HEK293 (cell line): ENCODE data around the gene ASB10.

Experiments used
- CTCF ChIA-PET: fragments of 350-600 bp; formaldehyde crosslinking; extraction: SDS; loops from one replicate; lab custom pipeline; 2021; ENCODE audit warnings: antibody characterized with exemption; lab: Yijun Ruan, JAX
- POLR2A ChIA-PET: fragments of 300-600 bp; formaldehyde crosslinking; extraction: SDS; loops from one replicate; lab custom pipeline; 2020; ENCODE audit warnings: antibody characterized with exemption, inconsistent platforms; lab: Yijun Ruan, JAX
- H3K27ac ChIP-seq: fragments of 200-500 bp; sonication (Bioruptor generic); 2 replicates; pipeline ENCODE4 v1.5.1; 2014; ENCODE audit warnings: low read depth, low read length, control low read depth, inconsistent platforms; ENCODE audit errors: extremely low read depth
- H3K36me3 ChIP-seq, 2 experiments: fragments of 200-500 bp in 1 of 2; sonication (Bioruptor generic) in 1 of 2; 1 replicate in 1 of 2; 2 replicates in 1 of 2; pipeline ENCODE4 v1.5.1; 2014 to 2017; ENCODE audit warnings: inconsistent platforms in 2 of 2, low read length in 2 of 2; ENCODE audit not compliant: control insufficient read depth in 2 of 2, insufficient read depth in 1 of 2
- H3K4me1 ChIP-seq: fragments of 200-500 bp; sonication (Bioruptor generic); 2 replicates; pipeline ENCODE4 v1.5.1; 2014; ENCODE audit warnings: mild to moderate bottlenecking, low read length, inconsistent platforms; ENCODE audit not compliant: control insufficient read depth, insufficient read depth
- H3K4me3 ChIP-seq: 2 replicates; pipeline ENCODE4 v1.5.1; 2011; ENCODE audit warnings: low read depth, mild to moderate bottlenecking, control low read depth, low read length, moderate library complexity
- H3K9me3 ChIP-seq: fragments of 200-500 bp; sonication (Bioruptor generic); 2 replicates; pipeline ENCODE4 v1.5.1; 2014; ENCODE audit warnings: low read depth, low read length, inconsistent platforms; ENCODE audit not compliant: control insufficient read depth, insufficient read depth
- FEZF1 ChIP-seq: fragments of 450-650 bp; formaldehyde crosslinking; IDR thresholded peaks from 2 replicates; pipeline ENCODE4 v1.5.1; 2016; ENCODE audit warnings: missing biosample characterization, missing genetic modification characterization
- HOXD13 ChIP-seq: sonication (generic); formaldehyde crosslinking; IDR thresholded peaks from 2 replicates; pipeline ENCODE4 v1.8.0; 2022; ENCODE audit warnings: missing genetic modification reagents, borderline replicate concordance
- SETDB1 ChIP-seq: IDR thresholded peaks from one replicate; pipeline ENCODE4 v1.6.1; 2017; ENCODE audit warnings: mild to moderate bottlenecking, low read length, moderate library complexity, mixed read lengths; ENCODE audit not compliant: insufficient read length
- SP7 ChIP-seq: fragments of 450-650 bp; formaldehyde crosslinking; IDR thresholded peaks from 2 replicates; pipeline ENCODE4 v1.5.1; 2016; ENCODE audit warnings: missing biosample characterization, missing genetic modification characterization
- ZBTB1 ChIP-seq: fragments of 450-650 bp; formaldehyde crosslinking; IDR thresholded peaks from 2 replicates; pipeline ENCODE4 v1.5.1; 2016; ENCODE audit warnings: missing biosample characterization, missing genetic modification characterization
- ZBTB17 ChIP-seq: fragments of 450-650 bp; formaldehyde crosslinking; IDR thresholded peaks from 2 replicates; pipeline ENCODE4 v1.5.1; 2016; ENCODE audit warnings: missing biosample characterization, missing genetic modification characterization
- ZNF146 ChIP-seq: fragments of 450-650 bp; formaldehyde crosslinking; IDR thresholded peaks from 2 replicates; pipeline ENCODE4 v1.5.1; 2016; ENCODE audit warnings: missing biosample characterization, missing genetic modification characterization
- ZNF19 ChIP-seq: fragments of 450-650 bp; formaldehyde crosslinking; IDR thresholded peaks from 2 replicates; pipeline ENCODE4; 2016; ENCODE audit warnings: missing biosample characterization, missing genetic modification characterization, low read depth
- ZNF211 ChIP-seq: fragments of 450-650 bp; formaldehyde crosslinking; IDR thresholded peaks from 2 replicates; pipeline ENCODE4 v1.5.1; 2016; ENCODE audit warnings: low read depth, missing biosample characterization, missing genetic modification characterization
- ZNF248 ChIP-seq: fragments of 450-650 bp; formaldehyde crosslinking; IDR thresholded peaks from 2 replicates; pipeline ENCODE4 v1.5.1; 2017; ENCODE audit warnings: missing biosample characterization, missing genetic modification characterization
- ZNF292 ChIP-seq: fragments of 450-650 bp; formaldehyde crosslinking; IDR thresholded peaks from 2 replicates; pipeline ENCODE4 v1.5.1; 2016; ENCODE audit warnings: low read depth, missing biosample characterization, missing genetic modification characterization, borderline replicate concordance
- ZNF416 ChIP-seq: fragments of 450-650 bp; formaldehyde crosslinking; IDR thresholded peaks from 2 replicates; pipeline ENCODE4 v1.5.1; 2016; ENCODE audit warnings: missing biosample characterization, missing genetic modification characterization
- ZNF48 ChIP-seq: fragments of 450-650 bp; formaldehyde crosslinking; IDR thresholded peaks from 2 replicates; pipeline ENCODE4 v1.5.1; 2016; ENCODE audit warnings: missing biosample characterization, missing genetic modification characterization
- ZNF521 ChIP-seq: fragments of 450-650 bp; formaldehyde crosslinking; IDR thresholded peaks from 2 replicates; pipeline ENCODE4 v1.5.1; 2017; ENCODE audit warnings: missing biosample characterization, mild to moderate bottlenecking, missing genetic modification characterization
- ZNF610 ChIP-seq: fragments of 450-650 bp; formaldehyde crosslinking; IDR thresholded peaks from 2 replicates; pipeline ENCODE4 v1.5.1; 2016; ENCODE audit warnings: missing biosample characterization, missing genetic modification characterization, borderline replicate concordance
- ZNF624 ChIP-seq: fragments of 450-650 bp; formaldehyde crosslinking; IDR thresholded peaks from 2 replicates; pipeline ENCODE4 v1.5.1; 2017; ENCODE audit warnings: missing biosample characterization, missing genetic modification characterization
- ZNF626 ChIP-seq: fragments of 450-650 bp; sonication (Bioruptor Pico); formaldehyde crosslinking; IDR thresholded peaks from 2 replicates; pipeline ENCODE4 v1.5.1; 2018; ENCODE audit warnings: missing biosample characterization, missing genetic modification characterization, inconsistent platforms
- ZNF660 ChIP-seq: fragments of 450-650 bp; IDR thresholded peaks from 2 replicates; pipeline ENCODE4 v1.5.1; 2018; ENCODE audit warnings: missing biosample characterization, mild to moderate bottlenecking, missing genetic modification characterization
- TF ChIP-seq, protein P1 (sequence below): fragments of 450-650 bp; formaldehyde crosslinking; IDR thresholded peaks from 2 replicates; pipeline ENCODE4 v1.5.1; 2016; ENCODE audit warnings: missing biosample characterization, missing genetic modification characterization
- TF ChIP-seq, protein P2 (sequence below): fragments of 450-650 bp; formaldehyde crosslinking; IDR thresholded peaks from 2 replicates; pipeline ENCODE4 v1.5.1; 2016; ENCODE audit warnings: missing biosample characterization, missing genetic modification characterization
- TF ChIP-seq, protein P3 (sequence below): fragments of 450-650 bp; formaldehyde crosslinking; IDR thresholded peaks from 2 replicates; pipeline ENCODE4 v1.5.1; 2017; ENCODE audit warnings: missing biosample characterization, missing genetic modification characterization
- TF ChIP-seq, protein P4 (sequence below): fragments of 450-650 bp; formaldehyde crosslinking; IDR thresholded peaks from 2 replicates; pipeline ENCODE4 v1.5.1; 2017; ENCODE audit warnings: missing biosample characterization, missing genetic modification characterization
- TF ChIP-seq, protein P5 (sequence below): fragments of 450-650 bp; formaldehyde crosslinking; IDR thresholded peaks from 2 replicates; pipeline ENCODE4 v1.5.0; 2017; ENCODE audit warnings: missing biosample characterization, missing genetic modification characterization, borderline replicate concordance

Gene ASB10

DNA sequence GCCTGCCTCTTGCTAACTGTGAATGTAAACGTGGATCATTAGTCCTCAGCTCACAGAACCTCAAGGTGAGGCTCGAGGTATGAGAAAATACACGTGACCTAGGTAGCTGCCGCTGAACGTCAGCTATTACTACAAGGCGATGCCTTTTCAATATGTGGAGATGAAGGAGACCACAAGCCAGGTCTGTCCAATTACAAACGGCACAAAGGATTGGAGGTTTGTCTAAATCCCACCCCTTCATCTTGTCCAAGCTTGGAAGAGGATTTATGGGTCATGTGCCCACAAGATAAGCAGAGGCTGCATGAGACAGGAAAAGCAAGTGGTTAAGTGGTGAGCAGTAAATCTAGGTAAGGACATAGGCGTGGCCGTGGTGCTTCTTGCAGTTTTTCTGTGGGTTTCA, 19.9 kb upstream of the ASB10 start (continued):
- TF ChIP-seq ZBTB1 (tag by site-specific recombination) (no peak), HOXD13 (no peak), ZNF624 (tag by site-specific recombination) (no peak)
- TF ChIP-seq, protein P1, sequence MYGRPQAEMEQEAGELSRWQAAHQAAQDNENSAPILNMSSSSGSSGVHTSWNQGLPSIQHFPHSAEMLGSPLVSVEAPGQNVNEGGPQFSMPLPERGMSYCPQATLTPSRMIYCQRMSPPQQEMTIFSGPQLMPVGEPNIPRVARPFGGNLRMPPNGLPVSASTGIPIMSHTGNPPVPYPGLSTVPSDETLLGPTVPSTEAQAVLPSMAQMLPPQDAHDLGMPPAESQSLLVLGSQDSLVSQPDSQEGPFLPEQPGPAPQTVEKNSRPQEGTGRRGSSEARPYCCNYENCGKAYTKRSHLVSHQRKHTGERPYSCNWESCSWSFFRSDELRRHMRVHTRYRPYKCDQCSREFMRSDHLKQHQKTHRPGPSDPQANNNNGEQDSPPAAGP (tag by site-specific recombination): no peak
- TF ChIP-seq, protein P2, sequence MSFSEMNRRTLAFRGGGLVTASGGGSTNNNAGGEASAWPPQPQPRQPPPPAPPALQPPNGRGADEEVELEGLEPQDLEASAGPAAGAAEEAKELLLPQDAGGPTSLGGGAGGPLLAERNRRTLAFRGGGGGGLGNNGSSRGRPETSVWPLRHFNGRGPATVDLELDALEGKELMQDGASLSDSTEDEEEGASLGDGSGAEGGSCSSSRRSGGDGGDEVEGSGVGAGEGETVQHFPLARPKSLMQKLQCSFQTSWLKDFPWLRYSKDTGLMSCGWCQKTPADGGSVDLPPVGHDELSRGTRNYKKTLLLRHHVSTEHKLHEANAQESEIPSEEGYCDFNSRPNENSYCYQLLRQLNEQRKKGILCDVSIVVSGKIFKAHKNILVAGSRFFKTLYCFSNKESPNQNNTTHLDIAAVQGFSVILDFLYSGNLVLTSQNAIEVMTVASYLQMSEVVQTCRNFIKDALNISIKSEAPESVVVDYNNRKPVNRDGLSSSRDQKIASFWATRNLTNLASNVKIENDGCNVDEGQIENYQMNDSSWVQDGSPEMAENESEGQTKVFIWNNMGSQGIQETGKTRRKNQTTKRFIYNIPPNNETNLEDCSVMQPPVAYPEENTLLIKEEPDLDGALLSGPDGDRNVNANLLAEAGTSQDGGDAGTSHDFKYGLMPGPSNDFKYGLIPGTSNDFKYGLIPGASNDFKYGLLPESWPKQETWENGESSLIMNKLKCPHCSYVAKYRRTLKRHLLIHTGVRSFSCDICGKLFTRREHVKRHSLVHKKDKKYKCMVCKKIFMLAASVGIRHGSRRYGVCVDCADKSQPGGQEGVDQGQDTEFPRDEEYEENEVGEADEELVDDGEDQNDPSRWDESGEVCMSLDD (tag by site-specific recombination): no peak

DNA sequence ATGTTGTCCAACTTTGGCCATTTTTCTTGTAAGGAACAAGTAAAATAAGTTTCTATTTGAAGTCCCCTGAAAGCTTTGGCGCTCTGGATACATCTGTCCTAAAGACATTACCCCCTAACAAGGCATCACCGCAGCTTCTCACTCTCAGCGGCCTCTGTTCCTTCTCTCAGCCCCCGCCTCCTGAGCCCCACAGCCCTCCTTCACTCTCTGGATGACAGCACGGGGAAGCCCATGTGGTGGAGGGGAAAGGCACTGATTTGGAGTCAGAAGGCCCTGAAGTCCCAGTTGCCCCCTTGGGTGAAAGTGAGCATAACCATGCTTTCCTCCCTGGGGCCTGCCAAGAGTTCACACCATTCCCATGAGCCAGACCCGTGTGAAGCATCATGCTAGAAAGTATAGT, 18.7 kb upstream of the ASB10 start:
- POLR2A ChIA-PET: interaction anchor here (3.6 kb wide), 1 partner anchor 22 kb away, joined by 15 read pairs; the partner anchor contains the start of gene ABCF2
- H3K9me3 ChIP-seq: no peaks in the 10 kb centered on the region
- H3K36me3 ChIP-seq: no peaks in the 10 kb centered on the region
- no peak for TF ChIP-seq ZNF211
- no peak for TF ChIP-seq ZNF146 (tag by site-specific recombination)
- no peak for TF ChIP-seq ZNF248 (tag by site-specific recombination)
- no peak for TF ChIP-seq FEZF1 (tag by site-specific recombination)
- no peak for TF ChIP-seq ZNF292
- no peak for TF ChIP-seq SETDB1
- no peak for TF ChIP-seq ZNF48
- no peak for TF ChIP-seq ZNF416 (tag by site-specific recombination)
- TF ChIP-seq, protein P3, sequence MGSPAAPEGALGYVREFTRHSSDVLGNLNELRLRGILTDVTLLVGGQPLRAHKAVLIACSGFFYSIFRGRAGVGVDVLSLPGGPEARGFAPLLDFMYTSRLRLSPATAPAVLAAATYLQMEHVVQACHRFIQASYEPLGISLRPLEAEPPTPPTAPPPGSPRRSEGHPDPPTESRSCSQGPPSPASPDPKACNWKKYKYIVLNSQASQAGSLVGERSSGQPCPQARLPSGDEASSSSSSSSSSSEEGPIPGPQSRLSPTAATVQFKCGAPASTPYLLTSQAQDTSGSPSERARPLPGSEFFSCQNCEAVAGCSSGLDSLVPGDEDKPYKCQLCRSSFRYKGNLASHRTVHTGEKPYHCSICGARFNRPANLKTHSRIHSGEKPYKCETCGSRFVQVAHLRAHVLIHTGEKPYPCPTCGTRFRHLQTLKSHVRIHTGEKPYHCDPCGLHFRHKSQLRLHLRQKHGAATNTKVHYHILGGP (tag by site-specific recombination): no peak
- TF ChIP-seq ZNF626 (tag by site-specific recombination): no peak
- TF ChIP-seq SP7 (tag by site-specific recombination): no peak
- TF ChIP-seq ZNF610 (tag by site-specific recombination): no peak
- TF ChIP-seq ZBTB17: no peak
- TF ChIP-seq, protein P4, sequence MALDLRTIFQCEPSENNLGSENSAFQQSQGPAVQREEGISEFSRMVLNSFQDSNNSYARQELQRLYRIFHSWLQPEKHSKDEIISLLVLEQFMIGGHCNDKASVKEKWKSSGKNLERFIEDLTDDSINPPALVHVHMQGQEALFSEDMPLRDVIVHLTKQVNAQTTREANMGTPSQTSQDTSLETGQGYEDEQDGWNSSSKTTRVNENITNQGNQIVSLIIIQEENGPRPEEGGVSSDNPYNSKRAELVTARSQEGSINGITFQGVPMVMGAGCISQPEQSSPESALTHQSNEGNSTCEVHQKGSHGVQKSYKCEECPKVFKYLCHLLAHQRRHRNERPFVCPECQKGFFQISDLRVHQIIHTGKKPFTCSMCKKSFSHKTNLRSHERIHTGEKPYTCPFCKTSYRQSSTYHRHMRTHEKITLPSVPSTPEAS (tag by site-specific recombination): no peak
- TF ChIP-seq ZNF660 (tag by site-specific recombination): no peak
- no peak for TF ChIP-seq ZNF521 (tag by site-specific recombination)
- TF ChIP-seq, protein P5, sequence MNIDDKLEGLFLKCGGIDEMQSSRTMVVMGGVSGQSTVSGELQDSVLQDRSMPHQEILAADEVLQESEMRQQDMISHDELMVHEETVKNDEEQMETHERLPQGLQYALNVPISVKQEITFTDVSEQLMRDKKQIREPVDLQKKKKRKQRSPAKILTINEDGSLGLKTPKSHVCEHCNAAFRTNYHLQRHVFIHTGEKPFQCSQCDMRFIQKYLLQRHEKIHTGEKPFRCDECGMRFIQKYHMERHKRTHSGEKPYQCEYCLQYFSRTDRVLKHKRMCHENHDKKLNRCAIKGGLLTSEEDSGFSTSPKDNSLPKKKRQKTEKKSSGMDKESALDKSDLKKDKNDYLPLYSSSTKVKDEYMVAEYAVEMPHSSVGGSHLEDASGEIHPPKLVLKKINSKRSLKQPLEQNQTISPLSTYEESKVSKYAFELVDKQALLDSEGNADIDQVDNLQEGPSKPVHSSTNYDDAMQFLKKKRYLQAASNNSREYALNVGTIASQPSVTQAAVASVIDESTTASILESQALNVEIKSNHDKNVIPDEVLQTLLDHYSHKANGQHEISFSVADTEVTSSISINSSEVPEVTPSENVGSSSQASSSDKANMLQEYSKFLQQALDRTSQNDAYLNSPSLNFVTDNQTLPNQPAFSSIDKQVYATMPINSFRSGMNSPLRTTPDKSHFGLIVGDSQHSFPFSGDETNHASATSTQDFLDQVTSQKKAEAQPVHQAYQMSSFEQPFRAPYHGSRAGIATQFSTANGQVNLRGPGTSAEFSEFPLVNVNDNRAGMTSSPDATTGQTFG (tag by site-specific recombination): no peak
- no peak for TF ChIP-seq ZNF19 (tag by site-specific recombination)
- CTCF ChIA-PET: interaction anchor here (1.0 kb wide), 1 partner anchor 40 kb away, joined by 5 read pairs; no protein-coding TSS in a partner anchor
- H3K4me3 ChIP-seq: no peak overlapping the region
- H3K27ac ChIP-seq: no peak overlapping the region
- no peaks in the 10 kb centered on the region for H3K4me1 ChIP-seq
